GM19395 (cell line): ENCODE measurements around the gene HAGHL.

Experiments
- ATAC-seq: cut with Tn5 transposase; IDR thresholded peaks from one replicate; pipeline ENCODE4 v1.9.1; 2021; ENCODE audit warnings: mild to moderate bottlenecking, moderate library complexity; ENCODE audit not compliant: unreplicated experiment

HAGHL gene

DNA sequence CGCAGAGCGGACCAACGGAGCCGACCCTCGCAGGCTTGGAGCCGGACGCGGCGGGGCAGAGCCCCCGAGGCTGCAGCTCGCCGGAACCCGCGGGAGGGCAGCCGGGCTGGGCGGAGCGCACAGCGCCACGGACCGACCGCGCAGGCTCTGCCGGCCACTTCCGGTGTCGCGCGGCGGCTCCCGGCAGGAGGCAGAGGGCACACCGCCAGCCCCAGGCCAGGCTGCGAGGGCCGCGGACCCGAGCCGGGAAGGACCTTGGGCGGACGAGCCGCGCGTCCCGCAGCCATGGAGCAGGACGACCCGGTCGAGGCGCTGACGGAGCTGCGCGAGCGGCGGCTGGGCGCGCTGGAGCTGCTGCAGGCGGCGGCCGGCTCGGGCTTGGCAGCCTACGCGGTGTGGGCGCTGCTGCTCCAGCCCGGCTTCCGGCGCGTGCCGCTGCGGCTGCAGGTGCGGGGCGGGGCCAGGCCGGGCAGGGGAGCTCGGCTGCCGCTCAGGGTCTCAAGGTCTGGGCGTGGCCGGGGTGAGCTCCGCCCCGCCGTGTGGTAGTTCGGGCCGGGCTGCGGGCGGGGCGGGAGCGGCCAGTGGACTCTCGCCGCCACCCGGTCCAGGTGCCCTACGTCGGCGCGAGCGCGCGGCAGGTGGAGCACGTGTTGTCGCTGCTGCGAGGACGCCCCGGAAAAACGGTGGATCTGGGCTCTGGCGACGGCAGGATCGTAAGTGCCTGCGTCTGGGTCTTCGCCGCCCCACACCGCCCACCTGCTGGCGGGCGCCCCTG is 5.7 kb upstream of the HAGHL start, which contains the start of gene ANTKMT:
Gene ANTKMT, plus strand, starts transcription at position 157 of the 775 bp plus-strand sequence. Its CDS starts 129 bp downstream, at position 286.
- peak; percentile 67 for ATAC-seq

DNA sequence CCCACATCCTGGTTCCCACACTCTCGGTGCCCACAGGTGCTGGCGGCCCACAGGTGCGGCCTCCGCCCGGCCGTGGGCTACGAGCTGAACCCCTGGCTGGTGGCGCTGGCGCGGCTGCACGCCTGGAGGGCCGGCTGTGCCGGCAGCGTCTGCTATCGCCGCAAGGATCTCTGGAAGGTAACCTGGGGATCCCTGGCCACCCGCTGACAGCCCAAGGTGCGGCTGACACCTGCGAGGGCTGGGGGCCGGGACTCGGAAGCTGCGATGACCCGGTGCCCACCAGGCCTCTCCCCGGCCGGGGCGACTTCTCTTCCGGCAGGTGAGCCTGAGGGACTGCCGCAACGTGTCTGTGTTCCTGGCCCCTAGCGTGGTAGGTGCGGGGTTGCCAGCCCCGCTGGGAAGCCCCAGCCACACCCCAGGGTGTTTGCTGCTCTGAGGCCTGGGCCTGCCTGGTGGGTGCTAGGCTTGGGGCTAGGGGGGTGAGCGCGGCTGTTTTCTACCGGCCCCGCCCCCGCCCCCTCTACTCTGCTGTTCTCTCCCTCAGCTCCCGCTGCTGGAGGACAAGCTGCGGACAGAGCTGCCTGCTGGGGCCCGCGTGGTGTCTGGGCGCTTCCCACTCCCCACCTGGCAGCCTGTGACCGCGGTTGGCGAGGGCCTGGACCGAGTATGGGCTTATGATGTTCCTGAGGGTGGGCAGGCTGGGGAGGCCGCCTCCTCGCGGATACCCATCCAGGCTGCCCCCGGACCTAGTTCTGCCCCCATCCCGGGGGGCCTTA is 5.0 kb upstream of the HAGHL start:
- no peak for ATAC-seq

DNA sequence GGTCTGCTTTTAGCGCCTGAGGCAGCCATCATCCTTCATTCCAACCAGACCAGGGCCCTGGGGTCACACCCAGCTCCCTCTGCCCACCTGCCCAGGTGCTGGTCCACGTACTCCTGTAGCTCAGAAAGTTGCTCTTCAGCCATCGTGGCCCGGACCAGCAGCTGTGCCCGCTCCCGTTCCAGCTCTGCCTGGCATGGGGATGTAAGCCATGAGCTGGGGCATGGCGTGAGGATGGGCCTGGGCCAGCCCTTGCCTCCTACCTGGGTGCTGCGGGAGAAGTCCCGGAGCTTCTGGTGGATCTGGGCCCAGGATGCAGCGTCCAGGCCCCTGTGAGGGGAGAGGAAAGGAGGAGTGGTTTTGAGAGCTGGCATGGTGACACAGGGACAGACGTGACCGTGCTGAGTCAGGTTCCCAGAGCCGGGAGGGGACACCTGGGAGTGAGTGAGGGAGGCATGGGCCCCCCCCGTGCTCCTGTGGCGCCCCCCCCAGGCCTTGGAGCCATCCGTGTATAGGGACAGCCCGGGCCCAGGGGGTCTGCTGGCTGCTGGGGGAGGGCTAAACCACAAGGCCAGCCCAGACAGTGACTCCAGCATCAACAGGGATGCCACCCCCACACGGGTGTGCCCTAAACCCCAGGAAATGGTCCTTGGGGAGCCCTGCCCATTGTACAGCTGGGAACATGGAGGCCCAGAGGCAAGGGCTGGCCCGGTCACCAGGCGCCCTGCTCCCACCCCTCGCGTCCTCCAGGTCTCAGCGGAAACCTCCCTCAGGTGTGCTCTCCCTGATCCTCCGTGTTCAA is 3.9 kb upstream of the HAGHL start:
- no peak for ATAC-seq

DNA sequence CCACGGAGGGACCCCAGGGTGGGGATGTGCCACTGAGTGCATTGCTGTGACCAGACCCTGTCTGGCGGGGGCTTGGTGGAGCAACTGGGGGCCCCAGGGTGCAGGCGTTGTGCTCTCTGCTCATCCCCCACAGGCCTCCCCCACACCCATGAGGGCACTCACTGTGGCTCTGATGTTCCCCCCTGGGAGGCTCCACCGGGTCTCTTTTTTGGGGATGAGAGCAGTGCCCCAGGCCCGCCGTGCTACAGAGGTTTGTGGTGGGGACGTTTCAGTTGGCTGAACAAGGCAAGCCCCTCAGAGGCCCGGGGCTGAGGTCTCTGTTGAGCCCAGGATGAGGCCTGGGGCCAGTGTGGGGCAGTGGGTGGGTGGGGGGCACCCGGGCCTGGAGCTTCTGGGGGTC is 3.2 kb upstream of the HAGHL start:
- no peak for ATAC-seq

GRCh38 chr16:724188-725040 is 2.5 kb upstream of the HAGHL start:
- no peak for ATAC-seq

- ATAC-seq: no peak
These were observed 1.9 kb upstream of the HAGHL start for GRCh38 chr16:725041-725376.

- no peak for ATAC-seq
These were observed 1.3 kb upstream of the HAGHL start for GRCh38 chr16:725463-726187.

GRCh38 chr16:726188-726437 is 793 bp upstream of the HAGHL start:
- ATAC-seq: no peak

DNA sequence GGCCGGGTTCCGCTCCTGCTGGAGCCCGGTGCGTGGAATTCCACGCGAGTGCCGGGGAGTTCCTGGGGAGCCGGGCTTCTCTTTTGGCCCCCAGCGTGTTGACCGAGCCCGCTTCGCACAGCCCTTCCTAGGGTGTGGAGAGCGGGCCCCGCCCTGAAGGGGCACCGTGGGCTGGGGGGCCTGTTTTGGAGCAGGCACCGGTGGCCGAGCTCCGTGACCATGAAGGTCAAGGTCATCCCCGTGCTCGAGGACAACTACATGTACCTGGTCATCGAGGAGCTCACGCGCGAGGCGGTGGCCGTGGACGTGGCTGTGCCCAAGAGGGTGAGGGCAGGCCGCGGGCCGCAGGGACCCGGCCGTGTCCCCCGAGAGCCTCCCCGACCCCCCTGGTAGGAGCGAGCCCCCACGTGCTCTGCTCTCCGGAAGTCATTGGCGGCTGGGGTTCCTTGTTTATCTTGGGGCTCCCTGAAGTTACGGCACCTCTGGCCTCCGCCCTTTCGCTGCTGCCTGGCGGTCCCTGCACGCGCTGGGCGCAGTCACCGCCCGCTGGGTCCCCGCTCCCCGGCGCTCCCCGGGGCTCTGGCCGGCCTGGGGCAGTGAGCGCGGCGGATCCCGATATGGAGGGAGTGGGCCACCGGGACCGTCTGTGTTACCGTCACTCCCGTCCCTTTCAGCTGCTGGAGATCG is 528 bp downstream of the HAGHL start:
- no peak for ATAC-seq

DNA sequence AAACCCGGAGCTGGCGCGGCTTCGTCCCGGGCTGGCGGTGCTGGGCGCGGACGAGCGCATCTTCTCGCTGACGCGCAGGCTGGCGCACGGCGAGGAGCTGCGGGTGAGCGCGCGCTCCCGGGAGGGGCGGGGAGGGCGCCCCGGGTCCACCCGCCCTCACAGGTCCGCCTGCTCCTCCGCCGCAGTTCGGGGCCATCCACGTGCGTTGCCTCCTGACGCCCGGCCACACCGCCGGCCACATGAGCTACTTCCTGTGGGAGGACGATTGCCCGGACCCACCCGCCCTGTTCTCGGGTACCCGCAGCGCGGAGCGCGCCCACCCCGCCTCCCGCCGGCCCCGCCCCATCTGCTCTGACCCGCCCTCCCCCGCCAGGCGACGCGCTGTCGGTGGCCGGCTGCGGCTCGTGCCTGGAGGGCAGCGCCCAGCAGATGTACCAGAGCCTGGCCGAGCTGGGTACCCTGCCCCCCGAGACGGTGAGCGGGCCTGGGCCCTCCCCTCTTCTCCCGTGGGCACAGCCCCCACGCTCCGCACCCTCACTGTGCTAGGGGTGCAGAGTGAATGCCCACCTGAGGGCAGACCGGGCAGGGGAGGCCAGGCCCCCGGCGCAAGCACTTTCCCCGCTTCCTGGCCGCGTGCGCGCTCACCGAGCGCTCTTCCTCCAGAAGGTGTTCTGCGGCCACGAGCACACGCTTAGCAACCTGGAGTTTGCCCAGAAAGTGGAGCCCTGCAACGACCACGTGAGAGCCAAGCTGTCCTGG is 1.4 kb downstream of the HAGHL start:
- ATAC-seq: no peak

DNA sequence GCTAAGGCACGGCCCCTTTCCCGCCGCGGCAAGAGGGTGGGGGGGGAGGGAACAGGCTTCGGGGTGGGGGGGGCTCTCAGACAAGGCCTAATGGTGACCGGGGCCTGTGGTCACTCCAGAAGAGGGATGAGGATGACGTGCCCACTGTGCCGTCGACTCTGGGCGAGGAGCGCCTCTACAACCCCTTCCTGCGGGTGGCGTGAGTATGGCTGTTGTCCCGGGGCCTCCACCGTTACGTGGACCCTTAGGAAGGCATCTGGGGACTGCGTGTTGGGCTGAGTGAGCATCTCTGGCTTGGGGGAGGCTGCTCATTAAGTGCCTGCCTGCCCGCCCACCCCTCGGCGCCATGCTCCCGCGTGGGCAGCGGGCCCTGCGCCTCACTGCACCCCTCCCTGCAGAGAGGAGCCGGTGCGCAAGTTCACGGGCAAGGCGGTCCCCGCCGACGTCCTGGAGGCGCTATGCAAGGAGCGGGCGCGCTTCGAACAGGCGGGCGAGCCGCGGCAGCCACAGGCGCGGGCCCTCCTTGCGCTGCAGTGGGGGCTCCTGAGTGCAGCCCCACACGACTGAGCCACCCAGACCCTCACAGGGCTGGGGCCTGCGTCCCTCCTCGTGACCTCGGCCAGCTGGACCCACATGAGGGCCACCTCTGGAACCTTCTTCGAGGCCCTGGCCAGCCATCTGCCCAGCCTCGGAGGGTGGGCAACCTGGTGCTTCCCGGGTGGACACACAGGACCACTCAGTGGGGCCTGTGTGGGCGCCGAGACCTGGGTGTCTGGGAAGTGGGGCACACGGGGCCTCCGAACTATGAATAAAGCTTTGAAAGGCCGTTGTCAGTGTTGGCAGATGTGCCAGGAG is 2.2 kb downstream of the HAGHL start:
- no peak for ATAC-seq

GRCh38 chr16:729768-730665 is 3.1 kb downstream of the HAGHL start:
- no peak for ATAC-seq

GRCh38 chr16:730666-731509 is 4.0 kb downstream of the HAGHL start:
- ATAC-seq: no peak

DNA sequence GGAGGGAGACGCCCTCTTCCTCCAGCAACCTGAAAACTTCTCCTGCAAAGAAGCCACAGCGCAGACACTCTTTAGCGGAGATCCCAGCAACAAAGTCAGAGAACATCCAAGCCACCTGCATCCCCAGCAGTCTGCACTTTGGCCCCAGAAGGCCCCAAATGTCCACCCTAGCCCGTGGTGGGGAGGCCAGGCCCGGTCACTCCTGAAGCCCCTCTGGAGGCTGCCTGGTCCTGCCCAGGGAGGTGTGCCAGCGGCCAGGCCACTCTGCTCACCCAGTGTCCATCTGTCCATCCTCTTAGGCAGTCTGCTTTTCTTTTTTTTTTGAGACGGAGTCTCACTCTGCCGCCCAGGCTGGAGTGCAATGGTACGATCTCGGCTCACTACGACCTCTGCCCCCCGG is 5.4 kb downstream of the HAGHL start:
- no peak for ATAC-seq

- no peak for ATAC-seq
These were observed 6.0 kb downstream of the HAGHL start for GRCh38 chr16:732936-733335.
